Measurements from ENCODE around the gene PTGES3.

The PTGES3 gene

DNA sequence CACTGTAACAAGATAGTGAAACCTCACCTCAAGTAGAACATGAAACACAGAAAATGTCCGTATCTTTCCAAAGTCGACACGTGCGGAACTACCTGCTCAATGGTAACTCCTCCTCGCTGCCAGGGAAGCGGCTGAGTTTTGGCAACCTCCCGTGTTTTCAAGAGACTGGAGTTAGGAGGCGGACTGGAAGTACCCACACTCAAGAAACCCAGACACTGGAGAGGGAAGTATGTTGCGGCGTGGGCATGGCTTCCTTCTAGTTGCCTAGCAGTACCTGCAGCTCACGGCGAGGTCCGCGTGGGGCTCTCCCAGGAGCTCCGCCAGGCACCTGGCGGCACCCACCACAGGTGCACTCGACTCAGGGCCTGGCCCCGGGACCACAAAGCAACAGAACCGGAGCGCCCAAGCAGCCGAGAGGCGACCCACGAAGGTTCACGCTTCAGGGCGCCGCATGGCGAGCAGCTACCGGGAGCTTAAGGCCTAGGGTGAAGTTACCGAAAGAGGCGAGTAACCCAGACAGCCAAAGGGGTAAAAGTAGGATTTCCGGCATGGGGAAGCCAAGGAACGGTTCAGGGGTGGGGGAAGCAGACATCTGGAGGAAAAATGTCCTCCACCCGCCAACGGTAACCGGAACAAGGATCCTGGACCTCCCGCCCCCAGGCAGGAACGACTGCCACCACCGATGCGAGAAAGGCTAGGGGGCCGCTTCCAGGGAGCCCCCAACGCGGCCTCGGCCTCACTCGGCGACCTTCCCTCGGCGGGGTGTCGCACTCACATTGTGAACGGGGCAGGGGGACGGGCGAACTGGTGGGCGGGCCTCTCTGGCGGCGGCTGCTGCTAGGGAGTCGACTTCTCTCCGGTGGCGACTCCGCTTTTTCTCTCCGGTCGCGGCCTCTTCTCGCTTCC is 608 bp downstream of the PTGES3 start:
- peak overlapping the region; percentile 80 to 97 for H3K4me3 ChIP-seq
- H3K27ac ChIP-seq = peak overlapping the region; percentile 98 to 100
- H3K36me3 ChIP-seq = no peaks in the 10 kb centered on the region
- intact Hi-C loops (cut with DNase I; ENCODE audit: low total_unique reads) = loop anchor here (2.0 to 5.0 kb wide), 2 partner anchors 37 to 40 kb away; partner anchors contain the start of genes ATP5F1B and NACA
- H3K27me3 ChIP-seq = no peaks in the 10 kb centered on the region
- TF ChIP-seq CTCF (IDR thresholded peaks at IDR 0.05) = peak in 1 of 2 experiments; percentile 9
- DNase-seq = peak; percentile 59 to 76
- H3K4me1 ChIP-seq = peaks cover 0 to 53% (median 20%) of the 10 kb centered on the region in 4 donors
- H3K9me3 ChIP-seq = no peaks in the 10 kb centered on the region

GRCh38 chr12:56684745-56685359 is 3.2 kb downstream of the PTGES3 start:
- no peaks in the 10 kb centered on the region for H3K27me3 ChIP-seq
- peak overlapping the region in 1 of 2 donors; percentile 100 for H3K27ac ChIP-seq
- peak overlapping the region; percentile 29 to 80 for H3K4me3 ChIP-seq
- intact Hi-C loops (cut with DNase I; ENCODE audit: low total_unique reads) = loop anchor here (5.0 kb wide), 1 partner anchor 38 kb away; the partner anchor contains the start of gene ATP5F1B
- no peak for TF ChIP-seq CTCF (IDR thresholded peaks at IDR 0.05)
- H3K36me3 ChIP-seq = no peaks in the 10 kb centered on the region
- peaks cover 0 to 79% (median 28%) of the 10 kb centered on the region in 4 donors for H3K4me1 ChIP-seq
- no peaks in the 10 kb centered on the region for H3K9me3 ChIP-seq
- no peak for DNase-seq

DNA sequence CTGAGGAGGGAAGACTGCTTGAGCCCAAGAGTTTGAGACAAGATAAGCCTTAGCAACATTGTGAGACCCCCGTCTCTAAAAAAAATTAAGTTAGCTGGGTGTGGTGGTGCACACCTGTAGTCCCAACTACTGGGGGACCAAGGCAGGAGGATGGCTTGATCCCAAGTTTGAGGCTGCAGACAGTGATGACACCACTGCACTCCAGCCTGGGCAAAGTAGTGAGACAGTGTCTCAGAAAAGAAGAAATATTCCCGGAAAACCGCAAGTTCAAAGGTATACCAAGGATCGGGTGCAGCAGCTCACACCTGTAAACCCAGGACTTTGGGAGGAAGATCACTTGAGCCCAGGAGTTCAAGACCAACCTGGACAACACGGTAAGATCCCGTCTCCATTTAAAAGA is 5.8 kb downstream of the PTGES3 start:
- peaks cover 0 to 7% (median 0%) of the 10 kb centered on the region in 3 donors for H3K36me3 ChIP-seq
- H3K9me3 ChIP-seq = no peaks in the 10 kb centered on the region
- no peaks in the 10 kb centered on the region for H3K27me3 ChIP-seq
- intact Hi-C loops (cut with DNase I; ENCODE audit: low total_unique reads) = no loop called here
- H3K4me3 ChIP-seq = no peak overlapping the region
- peaks cover 0 to 93% (median 33%) of the 10 kb centered on the region in 4 donors for H3K4me1 ChIP-seq
- no peak for TF ChIP-seq CTCF (IDR thresholded peaks at IDR 0.05)
- no peak overlapping the region for H3K27ac ChIP-seq
- peak in 1 of 2 donors; percentile 16 for DNase-seq

GRCh38 chr12:56679883-56680575 is 8.1 kb downstream of the PTGES3 start:
- Histone ChIP-seq H3K9me3 (no peaks in the 10 kb centered on the region), H3K27ac (no peak overlapping the region), H3K4me1 (peaks cover 0 to 98% (median 24%) of the 10 kb centered on the region in 4 donors), H3K27me3 (no peaks in the 10 kb centered on the region), H3K4me3 (no peak overlapping the region), H3K36me3 (peaks cover 0 to 7% (median 0%) of the 10 kb centered on the region in 3 donors)
- intact Hi-C loops (cut with DNase I; ENCODE audit: low total_unique reads) = no loop called here
- no peak for DNase-seq
- no peak for TF ChIP-seq CTCF (IDR thresholded peaks at IDR 0.05)

DNA sequence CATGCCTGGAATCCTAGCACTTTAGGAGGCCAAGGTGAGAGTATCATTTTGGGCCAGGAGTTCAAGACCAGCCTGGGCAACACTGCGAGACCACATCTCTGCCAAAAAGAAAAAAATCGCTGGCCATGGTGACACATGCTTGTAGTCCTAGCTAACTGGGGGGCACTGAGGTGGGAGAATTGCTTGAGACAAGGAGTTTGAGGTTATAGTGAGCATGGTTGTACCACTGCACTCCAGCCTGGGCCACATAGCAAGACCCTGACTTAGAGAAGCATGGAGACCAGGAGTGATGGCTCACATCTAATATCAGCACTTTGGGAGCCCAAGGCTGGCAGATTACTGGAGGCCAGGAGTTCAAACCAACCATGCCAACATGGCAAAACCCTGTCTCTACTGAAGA is 9.2 kb downstream of the PTGES3 start:
- Histone ChIP-seq H3K27me3 (no peaks in the 10 kb centered on the region), H3K36me3 (peaks cover 0 to 7% (median 0%) of the 10 kb centered on the region in 3 donors), H3K27ac (no peak overlapping the region), H3K4me1 (peaks cover 0 to 88% (median 22%) of the 10 kb centered on the region in 4 donors), H3K9me3 (no peaks in the 10 kb centered on the region), H3K4me3 (no peak overlapping the region)
- TF ChIP-seq CTCF (IDR thresholded peaks at IDR 0.05) = no peak
- intact Hi-C loops (cut with DNase I; ENCODE audit: low total_unique reads) = no loop called here
- peak in 1 of 2 donors; percentile 16 for DNase-seq

All from tibial artery (tissue), 4 donors.